Left forelimb (tissue), 1 donor: ENCODE data around the gene ETFRF1.

Experiments
- DNase-seq: peaks from one replicate; pipeline ENCODE4 v3.0.0-alpha.2; 2018; ENCODE audit warnings: low spot score

ETFRF1 gene

GRCh38 chr12:25195056-25195971 lies at the start of gene ETFRF1, which contains the start of gene DNAI7:
Gene ETFRF1 (plus strand): TSS chr12:25195237. CDS start chr12:25203957, 8,720 bp downstream.
Gene DNAI7 (minus strand): TSS chr12:25195160. CDS start chr12:25195078, 82 bp downstream.
- peak; percentile 98 for DNase-seq

- no peak for DNase-seq
These were observed 48.4 kb upstream of the ETFRF1 start for GRCh38 chr12:25146686-25147085.

GRCh38 chr12:25151476-25151875 lies 43.6 kb upstream of the ETFRF1 start:
- DNase-seq, result no peak

- DNase-seq, result no peak
These were observed 43.0 kb upstream of the ETFRF1 start for GRCh38 chr12:25152055-25152454.

- DNase-seq, result no peak
These were observed 39.9 kb upstream of the ETFRF1 start for GRCh38 chr12:25155022-25155576.

- DNase-seq, result no peak
These were observed 39.0 kb upstream of the ETFRF1 start for GRCh38 chr12:25156061-25156460.

GRCh38 chr12:25162866-25163265 lies 32.2 kb upstream of the ETFRF1 start:
- DNase-seq, result no peak

- no peak for DNase-seq
These were observed 12.3 kb upstream of the ETFRF1 start for GRCh38 chr12:25182765-25183164.

GRCh38 chr12:25184132-25184531 lies 10.9 kb upstream of the ETFRF1 start:
- no peak for DNase-seq

GRCh38 chr12:25186038-25186787 lies 8.8 kb upstream of the ETFRF1 start:
- DNase-seq, result no peak

GRCh38 chr12:25186788-25187402 lies 8.1 kb upstream of the ETFRF1 start:
- no peak for DNase-seq

GRCh38 chr12:25187781-25188180 lies 7.3 kb upstream of the ETFRF1 start:
- no peak for DNase-seq

- no peak for DNase-seq
These were observed 5.4 kb upstream of the ETFRF1 start for GRCh38 chr12:25189656-25190055.

GRCh38 chr12:25190793-25191192 lies 4.2 kb upstream of the ETFRF1 start:
- DNase-seq, result no peak

- DNase-seq, result no peak
These were observed 823 bp upstream of the ETFRF1 start for GRCh38 chr12:25194214-25194613.

GRCh38 chr12:25194722-25195055 lies 348 bp upstream of the ETFRF1 start:
- DNase-seq, result no peak

- no peak for DNase-seq
These were observed 2.6 kb downstream of the ETFRF1 start for GRCh38 chr12:25197608-25198007.

- DNase-seq, result no peak
These were observed 5.7 kb downstream of the ETFRF1 start for GRCh38 chr12:25200703-25201102.

GRCh38 chr12:25202137-25202536 lies 7.1 kb downstream of the ETFRF1 start:
- no peak for DNase-seq

- DNase-seq, result no peak
These were observed 12.4 kb downstream of the ETFRF1 start for GRCh38 chr12:25207411-25207810.

GRCh38 chr12:25207846-25208245 lies 12.8 kb downstream of the ETFRF1 start:
- no peak for DNase-seq

- no peak for DNase-seq
These were observed 13.5 kb downstream of the ETFRF1 start for GRCh38 chr12:25208554-25208953.
